HCT116 (cell line): Measurements from ENCODE around the gene RGS17. TPM values are rescaled to one million over a fixed set of nuclear protein-coding genes. Genes with fewer than 3 reads are reported as not detected.

Experiments
- ATAC-seq: fragments of 200-7000 bp; cut with Tn5 transposase; 2 replicates; pipeline ENCODE4 v1.9.1; 2020; ENCODE audit warnings: mild to moderate bottlenecking, moderate library complexity
- BruUV-seq: library from RNA; stranded (reverse); fragments of 400-500 nt; replicated peaks from 2 replicates; lab custom pipeline; 2021; lab: Mats Ljungman, UMichigan
- CTCF ChIA-PET: fragments of 300-600 bp; sonication (Branson Sonifier 250); formaldehyde crosslinking; loops from one replicate; lab custom pipeline; 2021; ENCODE audit warnings: antibody characterized with exemption; lab: Charles Lee
- POLR2A ChIA-PET: fragments of 300-600, 350-600 bp; sonication (Branson Sonifier 250); formaldehyde crosslinking; loops from one replicate; lab custom pipeline; 2021; ENCODE audit warnings: antibody characterized with exemption; lab: Charles Lee
- RAD21 ChIA-PET, 2 experiments: fragments of 300-600 bp; sonication (Branson Sonifier 250); formaldehyde crosslinking; loops; one replicate each; lab custom pipeline; 2023; ENCODE audit warnings: low total read pairs in 2 of 2; ENCODE audit not compliant: uncharacterized antibody in 2 of 2, unreplicated experiment in 2 of 2, low non-redundant PET in 1 of 2; lab: Charles Lee
- DNase-seq: peaks from one replicate; pipeline ENCODE4 v3.0.0-alpha.2; 2010; ENCODE audit warnings: low read depth, low spot score
- H2AFZ ChIP-seq: fragments of 200-600 bp; shearing (Covaris generic), sonication (generic); 2 replicates; pipeline ENCODE4 v1.6.1; 2017; ENCODE audit warnings: low read depth, mixed run types, mixed read lengths, antibody characterized with exemption, low read length; ENCODE audit not compliant: poor library complexity, severe bottlenecking
- H3K27ac ChIP-seq: 2 replicates; pipeline ENCODE4 v1.5.1; 2012; ENCODE audit warnings: low read depth, low read length
- H3K27me3 ChIP-seq: fragments of 200-600 bp; sonication (generic); 2 replicates; pipeline ENCODE4 v1.6.1; 2016; ENCODE audit warnings: mixed run types, low read length, mixed read lengths; ENCODE audit not compliant: insufficient read depth
- H3K36me3 ChIP-seq, 2 experiments: fragments of 200-500 bp in 1 of 2; fragments of 200-600 bp in 1 of 2; sonication (Bioruptor generic) in 1 of 2; sonication (generic) in 1 of 2; 2 replicates each; pipeline versions ENCODE4 v1.5.1 to v1.6.1; 2014 to 2016; ENCODE audit warnings: low read length in 2 of 2, inconsistent platforms in 1 of 2, mixed read lengths in 1 of 2, mixed run types in 1 of 2; ENCODE audit not compliant: insufficient read depth in 2 of 2, control insufficient read depth in 1 of 2
- H3K4me1 ChIP-seq, 2 experiments: fragments of 200-600 bp in 1 of 2; sonication (generic) in 1 of 2; 2 replicates each; pipeline versions ENCODE4 v1.5.1 to v1.6.1; 2012 to 2017; ENCODE audit warnings: low read length in 2 of 2, inconsistent platforms in 1 of 2, mild to moderate bottlenecking in 1 of 2, mixed read lengths in 1 of 2, mixed run types in 1 of 2, moderate library complexity in 1 of 2; ENCODE audit not compliant: insufficient read depth in 2 of 2, control insufficient read depth in 1 of 2
- H3K4me2 ChIP-seq: fragments of 200-600 bp; sonication (generic); 2 replicates; pipeline ENCODE4 v1.6.1; 2017; ENCODE audit warnings: mixed run types, low read length, mixed read lengths
- H3K4me3 ChIP-seq, 2 experiments: fragments of 200-600 bp in 1 of 2; sonication (generic) in 1 of 2; replicated peaks in 1 of 2; 2 replicates each; pipeline ENCODE4 v1.5.1; 2011 to 2016; ENCODE audit warnings: low read length in 2 of 2, control low read depth in 1 of 2, low read depth in 1 of 2, mild to moderate bottlenecking in 1 of 2, mixed read lengths in 1 of 2, mixed run types in 1 of 2
- H3K79me2 ChIP-seq: fragments of 200-600 bp; sonication (generic); 2 replicates; pipeline ENCODE4 v1.6.1; 2017; ENCODE audit warnings: mild to moderate bottlenecking, mixed run types, low read length, moderate library complexity, mixed read lengths; ENCODE audit not compliant: insufficient read depth
- H3K9ac ChIP-seq: fragments of 200-600 bp; sonication (generic); 2 replicates; pipeline ENCODE4 v1.6.1; 2016; ENCODE audit warnings: low read length, mixed read lengths
- H3K9me2 ChIP-seq: fragments of 200-600 bp; sonication (generic), shearing (Covaris generic); 2 replicates; pipeline ENCODE4 v1.6.1; 2017; ENCODE audit warnings: mixed run types, mild to moderate bottlenecking, moderate library complexity; ENCODE audit not compliant: insufficient read depth
- H3K9me3 ChIP-seq, 2 experiments: fragments of 200-500 bp in 1 of 2; fragments of 200-600 bp in 1 of 2; sonication (Bioruptor generic) in 1 of 2; sonication (generic) in 1 of 2; 2 replicates each; pipeline ENCODE4 v1.6.1; 2014 to 2017; ENCODE audit warnings: low read length in 2 of 2, mixed read lengths in 2 of 2, inconsistent platforms in 1 of 2, low read depth in 1 of 2, mild to moderate bottlenecking in 1 of 2, mixed run types in 1 of 2, moderate library complexity in 1 of 2; ENCODE audit not compliant: control insufficient read depth in 1 of 2, insufficient read depth in 1 of 2
- H4K20me1 ChIP-seq: fragments of 200-600 bp; sonication (generic), shearing (Covaris generic); 2 replicates; pipeline ENCODE4 v1.6.1; 2017; ENCODE audit warnings: mixed run types, mild to moderate bottlenecking, moderate library complexity; ENCODE audit not compliant: insufficient read depth
- CBX3 ChIP-seq: IDR thresholded peaks from 2 replicates; pipeline ENCODE4 v1.6.1; 2012; ENCODE audit warnings: low read depth
- EGR1 ChIP-seq: IDR thresholded peaks from 2 replicates; pipeline ENCODE4 v1.6.1; 2012; ENCODE audit warnings: low read depth
- ELF1 ChIP-seq: IDR thresholded peaks from 2 replicates; pipeline ENCODE4 v1.6.1; 2012; ENCODE audit warnings: low read depth, borderline replicate concordance
- EZH2 ChIP-seq: fragments of 200-600 bp; sonication (generic); IDR thresholded peaks from 2 replicates; pipeline ENCODE4 v1.6.1; 2017; ENCODE audit warnings: antibody characterized with exemption, mixed run types
- EZH2phosphoT487 ChIP-seq: fragments of 200-600 bp; IDR thresholded peaks from 2 replicates; pipeline ENCODE4 v1.6.1; 2018; ENCODE audit warnings: antibody characterized with exemption, borderline replicate concordance
- JUND ChIP-seq: IDR thresholded peaks from 2 replicates; pipeline ENCODE4 v1.6.1; 2012
- POLR2A ChIP-seq: IDR thresholded peaks from 2 replicates; pipeline ENCODE4 v1.7.0; 2011; ENCODE audit warnings: borderline replicate concordance; ENCODE audit not compliant: insufficient read depth, insufficient read length; ENCODE audit errors: extremely low read depth
- POLR2AphosphoS5 ChIP-seq: IDR thresholded peaks from 2 replicates; pipeline ENCODE4 v1.6.1; 2011; ENCODE audit warnings: mild to moderate bottlenecking, low read depth, low read length, moderate library complexity
- SIN3A ChIP-seq: IDR thresholded peaks from 2 replicates; pipeline ENCODE4 v1.6.1; 2012; ENCODE audit warnings: low read depth
- SP1 ChIP-seq: IDR thresholded peaks from 2 replicates; pipeline ENCODE4 v1.6.1; 2012; ENCODE audit warnings: low read depth
- SRF ChIP-seq: IDR thresholded peaks from 2 replicates; pipeline ENCODE4 v1.6.1; 2012; ENCODE audit warnings: low read depth
- YY1 ChIP-seq: IDR thresholded peaks from 2 replicates; pipeline ENCODE4 v1.6.1; 2011; ENCODE audit warnings: low read length, low read depth, moderate library complexity, mild to moderate bottlenecking; ENCODE audit not compliant: insufficient replicate concordance; ENCODE audit errors: extremely low read depth
- ZFX ChIP-seq: fragments of 450-650 bp; IDR thresholded peaks from 2 replicates; pipeline ENCODE4 v1.6.1; 2017
- ZNF274 ChIP-seq: fragments of 200-500 bp; sonication (Bioruptor generic); IDR thresholded peaks from 2 replicates; pipeline ENCODE4 v1.6.1; 2014; ENCODE audit warnings: mild to moderate bottlenecking, low read depth, low read length, inconsistent platforms
- intact Hi-C: fragments of 100-400 bp; cut with micrococcal nuclease; formaldehyde crosslinking; loops from 2 replicates; pipeline ENCODE4 v1.10.0; 2022
- total RNA-seq: library from RNA; stranded (reverse); gene quantifications from one replicate; pipeline ENCODE4 v1.2.1, GENCODE V29; 2021; ENCODE audit not compliant: unreplicated experiment
- TF ChIP-seq, protein P1 (sequence below): IDR thresholded peaks from 2 replicates; pipeline ENCODE4 v1.6.1; 2012
- TF ChIP-seq, protein P2 (sequence below): IDR thresholded peaks from 2 replicates; pipeline ENCODE4 v1.6.1; 2012
- TF ChIP-seq, protein P3 (sequence below): IDR thresholded peaks from 2 replicates; pipeline ENCODE4 v1.6.1; 2011; ENCODE audit warnings: mild to moderate bottlenecking, low read length, moderate library complexity; ENCODE audit not compliant: insufficient replicate concordance; ENCODE audit errors: extremely low read depth
- TF ChIP-seq, protein P4 (sequence below), 3 experiments: fragments of 200-600 bp in 1 of 3; sonication (generic) in 1 of 3; IDR thresholded peaks in 2 of 3; conservative IDR thresholded peaks in 1 of 3; 2 replicates each; pipeline ENCODE4 v1.5.1; 2012 to 2017; ENCODE audit warnings: low read depth in 2 of 3, low read length in 2 of 3, antibody characterized with exemption in 1 of 3, borderline replicate concordance in 1 of 3, control low read depth in 1 of 3, mild to moderate bottlenecking in 1 of 3, mixed read lengths in 1 of 3, mixed run types in 1 of 3, moderate library complexity in 1 of 3; ENCODE audit not compliant: insufficient read depth in 1 of 3
- TF ChIP-seq, protein P5 (sequence below): IDR thresholded peaks from 2 replicates; pipeline ENCODE4 v1.6.1; 2012; ENCODE audit warnings: low read depth

The RGS17 gene
- total RNA-seq, 1 experiment from 2014 or later: 3.9 TPM

DNA sequence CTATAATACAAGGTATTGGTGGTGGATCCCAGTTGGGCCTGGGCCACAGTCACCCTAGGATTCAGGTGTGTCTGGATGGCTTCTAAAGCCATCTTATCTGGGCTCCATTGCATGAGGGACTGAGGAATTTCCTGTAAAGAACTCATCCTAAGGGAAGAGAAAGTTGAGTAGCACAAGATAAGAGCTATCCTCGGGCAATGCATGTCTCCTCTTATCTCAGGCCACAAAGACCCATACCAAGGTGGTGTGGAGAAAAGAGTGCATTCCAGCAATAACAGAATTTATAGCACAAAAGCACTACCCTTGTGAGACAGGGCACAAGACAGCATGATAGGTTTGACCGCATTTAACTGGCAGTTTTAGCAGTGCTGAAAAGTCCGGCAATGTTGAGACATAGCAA lies 114.2 kb downstream of the RGS17 start:
- no peaks in the 10 kb centered on the region for H3K9me2 ChIP-seq
- H3K36me3 ChIP-seq: no peaks in the 10 kb centered on the region
- intact Hi-C loops: no loop called here
- H3K79me2 ChIP-seq: no peaks in the 10 kb centered on the region
- TF ChIP-seq, protein P1, sequence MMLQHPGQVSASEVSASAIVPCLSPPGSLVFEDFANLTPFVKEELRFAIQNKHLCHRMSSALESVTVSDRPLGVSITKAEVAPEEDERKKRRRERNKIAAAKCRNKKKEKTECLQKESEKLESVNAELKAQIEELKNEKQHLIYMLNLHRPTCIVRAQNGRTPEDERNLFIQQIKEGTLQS: no peak
- TF ChIP-seq SRF: no peak
- no peak for TF ChIP-seq EZH2phosphoT487
- TF ChIP-seq, protein P2, sequence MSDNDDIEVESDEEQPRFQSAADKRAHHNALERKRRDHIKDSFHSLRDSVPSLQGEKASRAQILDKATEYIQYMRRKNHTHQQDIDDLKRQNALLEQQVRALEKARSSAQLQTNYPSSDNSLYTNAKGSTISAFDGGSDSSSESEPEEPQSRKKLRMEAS: no peak
- TF ChIP-seq JUND: no peak
- no peak for TF ChIP-seq EZH2
- TF ChIP-seq, protein P3, sequence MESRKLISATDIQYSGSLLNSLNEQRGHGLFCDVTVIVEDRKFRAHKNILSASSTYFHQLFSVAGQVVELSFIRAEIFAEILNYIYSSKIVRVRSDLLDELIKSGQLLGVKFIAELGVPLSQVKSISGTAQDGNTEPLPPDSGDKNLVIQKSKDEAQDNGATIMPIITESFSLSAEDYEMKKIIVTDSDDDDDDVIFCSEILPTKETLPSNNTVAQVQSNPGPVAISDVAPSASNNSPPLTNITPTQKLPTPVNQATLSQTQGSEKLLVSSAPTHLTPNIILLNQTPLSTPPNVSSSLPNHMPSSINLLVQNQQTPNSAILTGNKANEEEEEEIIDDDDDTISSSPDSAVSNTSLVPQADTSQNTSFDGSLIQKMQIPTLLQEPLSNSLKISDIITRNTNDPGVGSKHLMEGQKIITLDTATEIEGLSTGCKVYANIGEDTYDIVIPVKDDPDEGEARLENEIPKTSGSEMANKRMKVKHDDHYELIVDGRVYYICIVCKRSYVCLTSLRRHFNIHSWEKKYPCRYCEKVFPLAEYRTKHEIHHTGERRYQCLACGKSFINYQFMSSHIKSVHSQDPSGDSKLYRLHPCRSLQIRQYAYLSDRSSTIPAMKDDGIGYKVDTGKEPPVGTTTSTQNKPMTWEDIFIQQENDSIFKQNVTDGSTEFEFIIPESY: no peak
- TF ChIP-seq POLR2AphosphoS5: no peak
- TF ChIP-seq POLR2A: no peak
- TF ChIP-seq, protein P4, sequence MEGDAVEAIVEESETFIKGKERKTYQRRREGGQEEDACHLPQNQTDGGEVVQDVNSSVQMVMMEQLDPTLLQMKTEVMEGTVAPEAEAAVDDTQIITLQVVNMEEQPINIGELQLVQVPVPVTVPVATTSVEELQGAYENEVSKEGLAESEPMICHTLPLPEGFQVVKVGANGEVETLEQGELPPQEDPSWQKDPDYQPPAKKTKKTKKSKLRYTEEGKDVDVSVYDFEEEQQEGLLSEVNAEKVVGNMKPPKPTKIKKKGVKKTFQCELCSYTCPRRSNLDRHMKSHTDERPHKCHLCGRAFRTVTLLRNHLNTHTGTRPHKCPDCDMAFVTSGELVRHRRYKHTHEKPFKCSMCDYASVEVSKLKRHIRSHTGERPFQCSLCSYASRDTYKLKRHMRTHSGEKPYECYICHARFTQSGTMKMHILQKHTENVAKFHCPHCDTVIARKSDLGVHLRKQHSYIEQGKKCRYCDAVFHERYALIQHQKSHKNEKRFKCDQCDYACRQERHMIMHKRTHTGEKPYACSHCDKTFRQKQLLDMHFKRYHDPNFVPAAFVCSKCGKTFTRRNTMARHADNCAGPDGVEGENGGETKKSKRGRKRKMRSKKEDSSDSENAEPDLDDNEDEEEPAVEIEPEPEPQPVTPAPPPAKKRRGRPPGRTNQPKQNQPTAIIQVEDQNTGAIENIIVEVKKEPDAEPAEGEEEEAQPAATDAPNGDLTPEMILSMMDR (IDR thresholded peaks at IDR 0.05 in 2 of 3, conservative IDR thresholded peaks at IDR 0.05 in 1 of 3; ENCODE audit: borderline replicate concordance in 1 of 3, insufficient read depth in 1 of 3, low read depth in 2 of 3, low read length in 2 of 3): no peak
- TF ChIP-seq CBX3: no peak
- no peak for TF ChIP-seq ZNF274
- TF ChIP-seq, protein P5, sequence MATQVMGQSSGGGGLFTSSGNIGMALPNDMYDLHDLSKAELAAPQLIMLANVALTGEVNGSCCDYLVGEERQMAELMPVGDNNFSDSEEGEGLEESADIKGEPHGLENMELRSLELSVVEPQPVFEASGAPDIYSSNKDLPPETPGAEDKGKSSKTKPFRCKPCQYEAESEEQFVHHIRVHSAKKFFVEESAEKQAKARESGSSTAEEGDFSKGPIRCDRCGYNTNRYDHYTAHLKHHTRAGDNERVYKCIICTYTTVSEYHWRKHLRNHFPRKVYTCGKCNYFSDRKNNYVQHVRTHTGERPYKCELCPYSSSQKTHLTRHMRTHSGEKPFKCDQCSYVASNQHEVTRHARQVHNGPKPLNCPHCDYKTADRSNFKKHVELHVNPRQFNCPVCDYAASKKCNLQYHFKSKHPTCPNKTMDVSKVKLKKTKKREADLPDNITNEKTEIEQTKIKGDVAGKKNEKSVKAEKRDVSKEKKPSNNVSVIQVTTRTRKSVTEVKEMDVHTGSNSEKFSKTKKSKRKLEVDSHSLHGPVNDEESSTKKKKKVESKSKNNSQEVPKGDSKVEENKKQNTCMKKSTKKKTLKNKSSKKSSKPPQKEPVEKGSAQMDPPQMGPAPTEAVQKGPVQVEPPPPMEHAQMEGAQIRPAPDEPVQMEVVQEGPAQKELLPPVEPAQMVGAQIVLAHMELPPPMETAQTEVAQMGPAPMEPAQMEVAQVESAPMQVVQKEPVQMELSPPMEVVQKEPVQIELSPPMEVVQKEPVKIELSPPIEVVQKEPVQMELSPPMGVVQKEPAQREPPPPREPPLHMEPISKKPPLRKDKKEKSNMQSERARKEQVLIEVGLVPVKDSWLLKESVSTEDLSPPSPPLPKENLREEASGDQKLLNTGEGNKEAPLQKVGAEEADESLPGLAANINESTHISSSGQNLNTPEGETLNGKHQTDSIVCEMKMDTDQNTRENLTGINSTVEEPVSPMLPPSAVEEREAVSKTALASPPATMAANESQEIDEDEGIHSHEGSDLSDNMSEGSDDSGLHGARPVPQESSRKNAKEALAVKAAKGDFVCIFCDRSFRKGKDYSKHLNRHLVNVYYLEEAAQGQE: no peak
- no peak for TF ChIP-seq YY1
- TF ChIP-seq ELF1: no peak
- TF ChIP-seq SP1: no peak
- TF ChIP-seq EGR1: no peak
- no peak for TF ChIP-seq SIN3A
- TF ChIP-seq ZFX: no peak
- no peaks in the 10 kb centered on the region for H3K9me3 ChIP-seq
- H3K9ac ChIP-seq: no peak overlapping the region
- no peak overlapping the region for H3K27ac ChIP-seq
- no peak overlapping the region for H3K4me3 ChIP-seq
- no peak for DNase-seq
- H3K27me3 ChIP-seq: no peaks in the 10 kb centered on the region
- no peak overlapping the region for H3K4me2 ChIP-seq
- H2AFZ ChIP-seq: no peak overlapping the region
- no peak for ATAC-seq
- no peaks in the 10 kb centered on the region for H3K4me1 ChIP-seq
- H4K20me1 ChIP-seq: no peaks in the 10 kb centered on the region
- BruUV-seq: no TSS peak
- ChIA-PET POLR2A (no interaction called here), CTCF (no interaction called here), RAD21 (no interaction called here)
